ENCODE measurements around the gene FYN. TPM values are rescaled to one million over a fixed set of nuclear protein-coding genes. Genes with fewer than 3 reads are reported as not detected.

The FYN gene
- total RNA-seq, 2 donors from 2014 or later: 78.9 to 98.7 TPM

DNA sequence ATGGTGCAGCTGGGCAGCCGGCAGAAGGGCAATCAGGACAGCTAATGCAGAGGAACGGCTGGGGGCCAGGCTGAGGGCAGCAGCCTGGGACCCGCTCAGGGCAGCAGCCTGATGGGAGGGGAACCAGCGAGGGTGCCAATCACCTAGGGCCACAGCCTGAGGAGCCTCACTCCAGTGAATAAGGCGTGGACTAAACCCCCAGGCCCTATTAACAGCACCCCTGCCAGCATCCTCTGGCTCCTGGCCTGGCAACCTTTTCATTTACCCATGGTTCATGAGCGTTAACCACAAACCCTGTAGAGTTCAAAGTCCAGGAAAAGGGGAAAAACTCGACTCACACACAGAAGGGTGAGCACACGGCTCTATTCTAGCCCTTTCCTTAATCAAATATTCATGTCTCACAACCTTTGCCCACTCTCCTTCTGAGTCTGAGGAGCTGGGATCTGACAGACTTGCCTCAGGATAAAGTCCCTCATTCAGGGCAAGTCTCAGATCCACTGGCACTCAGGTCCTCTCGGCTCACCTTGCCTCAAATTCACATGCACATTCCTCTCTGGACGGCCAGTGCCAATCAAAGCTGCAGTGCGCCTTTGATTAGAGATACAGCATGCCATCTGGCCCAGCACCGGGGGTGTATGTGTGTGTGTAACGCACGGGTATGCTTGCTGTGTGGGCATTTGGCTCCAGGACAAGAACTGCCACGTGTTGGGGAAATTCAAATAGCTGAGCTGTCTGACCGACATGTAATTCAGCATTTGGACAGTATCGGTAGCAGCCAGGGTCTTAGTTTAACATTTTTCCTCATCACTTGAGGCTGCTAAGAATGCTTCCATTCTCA is 180.7 kb downstream of the FYN start:
- DNase-seq (ENCODE audit: low spot score): no peak
- Histone ChIP-seq H3K4me1 (peaks cover 0 to 22% of the 10 kb centered on the region in 2 donors), H3K27ac (no peak overlapping the region), H3K36me3 (peaks cover 32% of the 10 kb centered on the region), H3K27me3 (no peaks in the 10 kb centered on the region), H3K9me3 (no peaks in the 10 kb centered on the region), H3K4me3 (no peak overlapping the region)
- TF ChIP-seq, protein P1, sequence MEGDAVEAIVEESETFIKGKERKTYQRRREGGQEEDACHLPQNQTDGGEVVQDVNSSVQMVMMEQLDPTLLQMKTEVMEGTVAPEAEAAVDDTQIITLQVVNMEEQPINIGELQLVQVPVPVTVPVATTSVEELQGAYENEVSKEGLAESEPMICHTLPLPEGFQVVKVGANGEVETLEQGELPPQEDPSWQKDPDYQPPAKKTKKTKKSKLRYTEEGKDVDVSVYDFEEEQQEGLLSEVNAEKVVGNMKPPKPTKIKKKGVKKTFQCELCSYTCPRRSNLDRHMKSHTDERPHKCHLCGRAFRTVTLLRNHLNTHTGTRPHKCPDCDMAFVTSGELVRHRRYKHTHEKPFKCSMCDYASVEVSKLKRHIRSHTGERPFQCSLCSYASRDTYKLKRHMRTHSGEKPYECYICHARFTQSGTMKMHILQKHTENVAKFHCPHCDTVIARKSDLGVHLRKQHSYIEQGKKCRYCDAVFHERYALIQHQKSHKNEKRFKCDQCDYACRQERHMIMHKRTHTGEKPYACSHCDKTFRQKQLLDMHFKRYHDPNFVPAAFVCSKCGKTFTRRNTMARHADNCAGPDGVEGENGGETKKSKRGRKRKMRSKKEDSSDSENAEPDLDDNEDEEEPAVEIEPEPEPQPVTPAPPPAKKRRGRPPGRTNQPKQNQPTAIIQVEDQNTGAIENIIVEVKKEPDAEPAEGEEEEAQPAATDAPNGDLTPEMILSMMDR (IDR thresholded peaks at IDR 0.05): no peak

DNA sequence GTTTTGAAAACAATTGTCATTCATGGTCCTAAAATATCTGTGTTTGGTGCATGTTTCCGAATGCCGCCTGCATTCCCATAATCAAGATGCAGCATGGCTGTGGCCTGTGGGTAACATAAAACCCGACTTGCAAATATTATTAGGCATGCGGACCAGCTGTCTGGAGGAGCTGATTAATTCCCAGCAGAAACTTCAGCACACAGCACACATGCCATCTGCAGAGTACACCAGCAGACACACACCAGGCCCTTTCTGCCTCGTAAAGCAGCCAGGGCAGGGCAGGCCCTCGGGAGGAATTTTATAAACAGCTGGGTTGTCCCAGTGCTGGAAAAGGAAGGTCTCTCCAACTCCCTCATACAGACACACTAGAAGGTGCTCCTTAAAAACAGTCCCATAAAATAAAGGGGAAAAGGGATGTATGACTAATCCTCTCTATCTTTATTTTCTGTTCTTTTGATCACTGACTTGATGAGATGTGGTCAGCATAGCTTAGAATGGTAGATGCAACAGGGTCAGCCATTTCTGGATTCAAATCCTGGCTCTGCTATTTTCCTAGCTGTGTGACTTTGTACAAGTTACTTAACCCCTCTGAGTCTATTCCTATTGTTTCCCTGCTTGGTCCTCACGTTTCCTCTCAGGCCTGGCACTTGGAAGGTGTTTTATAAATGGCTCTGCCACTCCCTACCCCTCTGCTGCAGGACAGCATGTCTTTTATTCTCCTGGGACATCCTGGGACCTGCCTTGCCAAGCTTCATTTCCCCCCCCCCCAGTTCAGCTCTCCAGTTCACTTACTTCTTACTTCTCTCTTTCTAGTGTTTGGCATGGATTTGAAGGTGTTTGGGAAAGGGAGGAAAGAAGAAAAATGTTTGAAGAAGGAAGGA is 181.7 kb downstream of the FYN start:
- Histone ChIP-seq H3K36me3 (peaks cover 32% of the 10 kb centered on the region), H3K4me1 (peaks cover 0 to 22% of the 10 kb centered on the region in 2 donors), H3K9me3 (no peaks in the 10 kb centered on the region), H3K27ac (no peak overlapping the region), H3K4me3 (no peak overlapping the region), H3K27me3 (no peaks in the 10 kb centered on the region)
- no peak for DNase-seq (ENCODE audit: low spot score)
- TF ChIP-seq, protein P1 (IDR thresholded peaks at IDR 0.05): no peak

DNA sequence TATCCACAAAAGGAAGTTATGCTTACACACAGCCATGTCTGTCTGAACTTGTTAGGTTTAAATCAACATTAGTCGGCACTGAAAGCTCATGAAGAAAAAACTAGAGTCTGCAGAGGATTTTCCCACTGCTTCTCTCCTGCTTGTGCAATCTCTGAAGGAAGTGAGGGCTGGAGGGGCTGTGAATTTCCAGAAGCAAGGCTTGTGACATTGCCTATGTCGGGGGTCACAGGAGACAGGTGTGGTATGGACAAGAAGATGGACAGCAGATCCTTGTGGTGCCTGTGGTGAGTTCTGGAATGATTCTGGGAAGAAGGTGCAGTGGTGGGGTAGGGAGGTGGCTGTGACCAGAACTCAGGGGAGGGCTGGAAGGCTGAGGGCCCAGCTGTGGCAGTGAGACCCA is 183.3 kb downstream of the FYN start:
- no peak overlapping the region for H3K4me3 ChIP-seq
- H3K27ac ChIP-seq: no peak overlapping the region
- TF ChIP-seq, protein P1 (IDR thresholded peaks at IDR 0.05): no peak
- no peaks in the 10 kb centered on the region for H3K27me3 ChIP-seq
- H3K9me3 ChIP-seq: no peaks in the 10 kb centered on the region
- peaks cover 0 to 37% of the 10 kb centered on the region in 2 donors for H3K4me1 ChIP-seq
- H3K36me3 ChIP-seq: peaks cover 32% of the 10 kb centered on the region
- no peak for DNase-seq (ENCODE audit: low spot score)

DNA sequence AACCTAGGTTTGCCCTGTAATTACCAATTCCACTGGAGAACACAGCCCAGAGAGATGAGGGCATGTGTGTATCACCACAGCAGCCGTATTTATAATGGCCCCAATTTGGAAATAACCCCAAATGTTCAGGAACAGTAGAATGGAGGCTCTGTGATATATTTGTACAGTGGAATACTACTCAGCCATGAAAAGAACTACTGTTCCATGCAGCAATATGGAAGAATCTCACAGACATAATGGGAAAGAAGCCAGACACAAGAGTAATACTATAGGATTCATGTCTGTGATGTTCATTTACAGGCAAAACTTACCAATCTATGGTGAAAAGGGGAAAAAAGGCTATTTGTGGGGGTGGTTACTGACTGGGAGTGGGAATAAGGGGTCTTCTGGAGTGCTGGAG is 183.8 kb downstream of the FYN start:
- TF ChIP-seq, protein P1 (IDR thresholded peaks at IDR 0.05): no peak
- Histone ChIP-seq H3K36me3 (peaks cover 31% of the 10 kb centered on the region), H3K27me3 (no peaks in the 10 kb centered on the region), H3K4me1 (peaks cover 0 to 41% of the 10 kb centered on the region in 2 donors), H3K27ac (no peak overlapping the region), H3K4me3 (no peak overlapping the region), H3K9me3 (no peaks in the 10 kb centered on the region)
- DNase-seq (ENCODE audit: low spot score): no peak

DNA sequence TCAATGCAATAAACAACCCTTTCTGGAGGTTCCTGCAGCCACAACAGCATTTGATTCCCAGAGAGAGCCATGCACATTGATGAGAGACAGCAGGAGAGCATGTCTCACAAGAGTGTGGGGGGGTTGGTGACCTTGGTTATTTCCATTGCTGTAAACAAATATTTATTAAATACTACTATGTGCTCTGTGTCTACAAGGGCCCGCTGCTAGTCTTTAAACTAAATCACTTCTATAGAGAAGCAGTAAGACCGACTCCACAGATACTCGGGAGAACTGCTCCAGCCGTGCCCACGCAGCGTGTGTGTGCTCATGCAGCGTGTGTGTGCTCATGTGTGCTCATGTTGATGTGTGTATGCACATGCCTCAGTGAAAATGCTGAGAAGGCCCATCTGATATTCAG is 184.9 kb downstream of the FYN start:
- H3K4me3 ChIP-seq: no peak overlapping the region
- H3K9me3 ChIP-seq: no peaks in the 10 kb centered on the region
- TF ChIP-seq, protein P1 (IDR thresholded peaks at IDR 0.05): no peak
- no peak for DNase-seq (ENCODE audit: low spot score)
- peaks cover 0 to 47% of the 10 kb centered on the region in 2 donors for H3K4me1 ChIP-seq
- no peak overlapping the region for H3K27ac ChIP-seq
- H3K36me3 ChIP-seq: peaks cover 20% of the 10 kb centered on the region
- H3K27me3 ChIP-seq: no peaks in the 10 kb centered on the region
